ENCODE results near the gene CDT1.
"Not testable (repeated sequence)": the region's sequence is repeated elsewhere in the genome, so short reads cannot be mapped to it uniquely, and the experiment has no call there.

CDT1 gene

DNA sequence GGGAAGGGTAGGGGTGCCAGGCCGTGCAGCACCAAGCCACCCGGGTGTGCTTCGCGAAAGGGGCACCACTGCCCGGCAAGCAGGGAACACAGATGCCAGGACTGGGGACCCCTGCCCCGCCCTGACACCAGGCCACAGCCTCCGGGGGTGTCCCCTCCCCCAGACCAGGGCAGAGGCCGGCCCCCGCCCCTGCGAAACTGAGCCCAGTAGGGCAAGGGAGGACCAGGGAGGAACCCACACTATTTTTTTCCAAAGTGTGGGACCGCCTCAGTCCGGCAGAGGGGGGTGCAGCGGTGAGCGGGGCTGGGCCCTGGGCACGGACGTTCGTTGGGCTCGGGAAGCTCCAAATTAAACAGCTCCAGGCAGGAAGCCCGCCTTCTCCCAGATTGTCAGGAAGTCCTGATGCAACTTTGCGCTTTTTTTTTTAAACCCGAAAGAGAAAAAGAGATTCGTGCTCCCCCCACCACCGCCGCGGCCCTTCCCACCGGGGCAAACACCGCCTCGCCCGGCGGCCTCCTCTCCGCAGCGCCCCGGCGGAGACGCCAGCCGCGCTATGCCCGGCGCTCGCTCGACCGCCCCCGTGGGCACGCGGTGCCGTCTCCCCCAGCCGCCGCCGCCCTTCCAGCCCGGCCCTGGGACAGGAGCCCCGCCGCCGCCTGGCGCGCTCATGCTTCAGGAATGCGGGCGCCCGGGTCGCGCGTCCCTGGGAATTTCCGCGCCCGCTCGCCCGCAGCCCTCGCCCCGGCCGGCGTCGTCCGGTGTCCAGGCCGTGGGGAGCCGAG lies 19.3 kb upstream of the CDT1 start:
- DNase-seq: no peak

DNA sequence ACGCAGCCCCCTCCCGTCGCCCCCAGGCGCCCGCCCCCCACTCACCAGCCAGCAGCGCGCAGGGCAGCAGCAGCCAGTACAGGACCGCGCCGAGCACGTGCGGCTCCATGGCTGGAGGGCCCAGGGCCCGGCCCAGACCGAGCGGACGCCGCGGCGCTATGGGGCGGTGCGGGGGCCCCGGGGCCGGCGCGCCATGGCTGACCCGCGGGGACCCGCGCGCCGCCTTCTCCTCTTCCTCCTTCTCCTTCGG lies 18.8 kb upstream of the CDT1 start:
- DNase-seq: no peak

DNA sequence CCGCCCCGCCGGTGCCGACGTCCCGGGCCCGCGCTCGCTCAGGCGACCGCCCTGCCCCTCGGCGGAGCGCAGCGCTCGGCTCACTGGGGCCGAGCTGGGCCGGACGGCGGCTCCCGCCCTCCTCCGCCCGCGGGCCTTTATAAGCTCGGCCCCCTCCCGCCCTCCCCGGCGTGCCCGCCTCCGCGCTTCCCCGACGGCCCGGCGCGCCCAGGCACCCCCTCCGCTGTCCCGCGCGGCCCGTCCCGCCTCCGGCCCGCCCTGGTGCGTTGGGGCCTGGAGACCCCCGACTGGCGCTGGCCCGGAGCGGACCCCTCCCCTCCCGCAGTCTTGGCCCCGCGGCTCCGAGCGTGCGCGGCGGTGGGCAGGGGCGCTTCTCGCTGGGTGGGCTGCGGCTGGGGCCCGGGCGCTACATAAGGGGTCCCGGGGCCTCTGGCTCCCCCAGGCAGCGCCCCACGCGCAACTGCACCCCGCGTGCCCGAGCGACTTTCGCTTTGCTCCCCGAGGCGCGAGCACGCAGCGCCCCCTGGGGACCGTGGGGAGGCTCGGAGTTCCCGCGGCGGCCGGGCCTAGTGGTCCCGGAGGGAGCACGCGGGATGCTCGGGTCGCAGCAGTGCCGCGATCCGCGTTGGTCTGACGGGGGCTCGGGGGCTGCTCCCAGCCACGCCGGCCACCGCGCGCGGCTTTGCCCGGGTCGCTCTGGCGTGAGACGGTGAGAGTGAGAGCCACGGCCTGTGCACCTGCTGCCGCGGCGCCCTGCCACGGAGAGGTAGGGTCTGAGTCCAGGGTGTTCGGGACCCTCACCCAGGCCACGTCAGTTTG lies 18.3 kb upstream of the CDT1 start, which contains the start of gene PIEZO1:
PIEZO1 (minus strand) TSS at position 115 of the 819 bp plus-strand sequence. CDS start 256 bp downstream, outside the sequence.
- DNase-seq: peak; percentile 83

DNA sequence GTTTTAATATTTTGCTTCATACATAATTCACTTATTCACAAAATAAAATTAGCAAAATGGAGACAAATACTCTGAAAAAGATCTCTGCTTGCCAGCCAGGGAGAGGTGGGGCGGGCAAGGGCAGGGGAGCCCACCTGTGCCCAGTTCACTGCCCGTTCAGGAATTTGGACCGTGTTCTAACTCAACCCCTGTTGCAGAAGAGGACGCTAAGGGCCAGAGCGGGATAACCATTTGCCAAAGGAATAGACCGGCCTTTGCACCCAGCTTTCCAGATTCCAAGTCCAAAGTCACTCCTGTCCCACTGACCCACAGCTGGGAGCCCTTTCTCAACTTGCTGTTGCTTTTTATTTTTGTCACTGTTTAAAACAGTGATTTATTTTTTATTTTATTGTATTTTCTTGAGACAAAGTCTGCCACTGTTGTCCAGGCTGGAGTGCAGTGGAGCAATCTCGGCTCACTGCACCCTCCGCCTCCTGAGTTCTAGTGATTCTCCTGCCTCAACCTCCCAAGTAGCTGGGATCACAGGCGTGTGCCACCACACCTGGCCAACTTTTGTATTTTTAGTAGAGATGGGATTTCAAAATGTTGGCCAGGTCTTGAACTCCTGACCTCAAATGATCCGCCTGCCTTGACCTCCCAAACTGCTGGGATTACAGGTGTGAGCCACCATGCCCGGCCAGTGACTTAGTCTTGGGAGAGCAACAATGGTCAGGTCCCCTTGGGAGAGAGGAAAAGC lies 15.8 kb upstream of the CDT1 start:
- DNase-seq: no peak

DNA sequence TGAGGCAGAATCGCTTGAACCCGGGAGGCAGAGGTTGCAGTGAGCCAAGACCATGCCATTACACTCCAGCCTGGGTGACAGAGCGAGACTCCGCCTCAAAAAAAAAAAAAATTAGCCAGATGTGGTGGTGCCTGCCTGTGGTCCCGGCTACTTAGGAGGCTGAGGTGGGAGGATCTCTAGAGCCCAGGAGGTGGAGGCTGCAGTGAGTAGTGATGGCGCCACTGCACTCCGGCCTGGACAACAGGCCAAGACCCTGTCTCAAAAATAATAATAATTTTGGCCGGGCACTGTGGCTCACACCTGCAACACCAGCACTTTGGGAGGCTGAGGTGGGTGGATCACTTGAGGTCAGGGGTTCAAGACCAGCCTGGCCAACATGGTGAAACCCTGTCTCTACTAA lies 14.8 kb upstream of the CDT1 start:
- DNase-seq: not testable (repeated sequence)

DNA sequence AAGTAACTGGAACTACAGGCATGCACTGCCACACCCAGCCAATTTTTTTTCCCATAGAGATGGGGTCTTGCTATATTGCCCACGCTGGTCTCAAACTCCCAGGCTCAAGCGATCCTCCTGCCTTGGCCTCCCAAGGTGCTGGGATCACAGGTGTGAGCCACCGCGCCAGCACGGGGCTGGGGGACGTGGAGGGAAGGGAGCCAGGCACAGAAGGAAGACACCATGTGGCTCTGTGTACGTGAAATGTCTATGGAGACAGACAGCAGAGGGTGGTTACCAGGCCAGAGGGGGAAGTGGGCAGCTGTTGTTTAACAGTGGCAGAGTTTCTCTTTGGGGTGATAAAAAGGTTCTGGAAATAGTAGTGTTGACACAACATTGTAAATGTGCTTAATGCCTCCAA lies 14.0 kb upstream of the CDT1 start:
- no peak for DNase-seq

DNA sequence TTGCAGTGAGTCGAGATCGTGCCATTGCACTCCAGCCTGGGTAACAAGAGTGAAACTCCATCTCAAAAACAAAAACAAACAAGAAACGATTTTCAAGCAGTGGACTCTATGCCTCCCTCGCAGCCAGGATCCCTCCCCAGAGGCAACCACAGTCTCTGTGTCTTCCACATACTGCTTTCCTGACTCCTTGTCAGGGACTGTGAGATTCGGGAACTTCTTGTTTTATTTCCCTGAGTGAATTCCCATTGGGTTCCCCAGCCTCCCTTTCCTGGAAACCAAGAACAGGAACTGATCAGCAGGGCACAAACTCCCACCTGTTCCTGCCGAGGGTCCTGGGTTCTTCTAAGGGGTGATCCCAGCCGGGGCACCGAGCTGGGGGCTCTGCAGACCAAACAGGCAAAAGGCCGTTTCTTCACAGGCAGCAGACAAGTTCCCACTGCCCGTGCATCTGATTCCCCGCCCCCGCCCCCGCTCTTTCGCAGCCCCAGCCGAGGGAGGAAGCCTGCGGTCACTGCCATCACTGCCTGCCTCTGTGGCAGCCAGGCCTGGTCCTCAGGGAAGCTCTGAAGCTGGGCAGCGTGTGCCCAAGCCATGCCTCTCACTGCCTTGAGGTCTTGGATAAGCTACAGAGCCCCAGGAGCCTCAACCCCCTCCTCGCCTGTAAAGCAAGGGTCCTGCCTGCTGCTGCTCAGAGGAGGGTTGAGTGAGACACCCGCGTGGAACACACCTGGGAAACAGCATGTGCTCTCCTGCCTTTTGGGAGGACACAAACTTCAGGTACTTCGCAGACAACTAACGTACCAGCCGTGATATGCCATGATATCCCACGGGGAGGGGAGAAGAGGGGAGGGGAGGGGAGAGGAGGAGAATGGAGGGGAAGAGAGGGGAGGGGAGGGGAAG lies 13.0 kb upstream of the CDT1 start:
- DNase-seq: no peak

DNA sequence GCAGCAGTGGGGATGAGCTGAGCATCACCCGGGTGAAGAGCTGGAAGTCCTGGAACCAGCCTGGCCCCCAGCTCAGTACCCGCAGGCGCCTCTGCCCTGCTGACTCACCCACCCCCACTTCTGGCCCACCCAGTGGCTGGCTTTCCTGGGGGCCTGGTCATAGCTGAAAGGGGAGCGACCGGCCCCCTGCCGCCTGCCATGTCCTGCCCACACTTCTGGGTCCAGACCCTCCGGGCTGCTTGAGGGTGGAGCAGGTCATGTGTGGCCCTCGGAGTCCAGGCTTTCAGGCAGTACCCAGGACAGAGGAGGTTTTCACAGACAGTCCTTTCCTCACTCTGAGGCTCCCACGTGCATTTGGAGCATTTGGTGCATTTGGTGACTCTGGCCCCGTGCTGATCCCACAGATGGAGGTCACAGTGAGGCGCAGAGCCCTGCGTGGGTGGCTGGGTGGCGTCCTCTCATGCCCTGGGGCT lies 11.5 kb upstream of the CDT1 start:
- DNase-seq: no peak

DNA sequence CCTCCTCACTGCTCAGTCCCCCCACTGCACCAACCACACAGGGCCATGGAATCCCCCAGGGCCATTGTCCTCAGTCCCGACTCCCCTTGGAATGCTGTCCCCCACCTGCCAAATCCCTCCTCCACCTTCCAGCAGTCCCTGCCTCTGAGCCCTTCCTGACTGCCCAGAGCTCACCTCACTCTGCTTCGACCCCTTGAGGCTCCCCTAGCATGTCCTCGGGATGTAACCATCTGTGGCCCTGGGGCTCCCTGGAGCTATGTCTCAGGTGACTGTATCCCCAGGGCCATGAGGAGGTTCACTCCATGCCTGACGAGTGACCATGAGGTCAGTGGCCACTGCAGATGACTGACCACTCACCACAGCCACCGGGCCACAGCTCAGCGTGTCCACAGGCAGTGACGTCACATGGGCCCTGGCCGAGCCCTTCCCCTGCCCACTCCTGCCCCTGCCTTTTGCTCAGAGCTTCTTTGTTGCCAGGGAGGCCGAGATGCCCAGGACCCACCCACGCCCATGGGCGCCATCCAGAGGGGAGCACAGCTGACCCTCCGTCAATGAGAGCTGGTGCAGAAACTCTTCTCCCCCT lies 10.8 kb upstream of the CDT1 start:
- DNase-seq: no peak

DNA sequence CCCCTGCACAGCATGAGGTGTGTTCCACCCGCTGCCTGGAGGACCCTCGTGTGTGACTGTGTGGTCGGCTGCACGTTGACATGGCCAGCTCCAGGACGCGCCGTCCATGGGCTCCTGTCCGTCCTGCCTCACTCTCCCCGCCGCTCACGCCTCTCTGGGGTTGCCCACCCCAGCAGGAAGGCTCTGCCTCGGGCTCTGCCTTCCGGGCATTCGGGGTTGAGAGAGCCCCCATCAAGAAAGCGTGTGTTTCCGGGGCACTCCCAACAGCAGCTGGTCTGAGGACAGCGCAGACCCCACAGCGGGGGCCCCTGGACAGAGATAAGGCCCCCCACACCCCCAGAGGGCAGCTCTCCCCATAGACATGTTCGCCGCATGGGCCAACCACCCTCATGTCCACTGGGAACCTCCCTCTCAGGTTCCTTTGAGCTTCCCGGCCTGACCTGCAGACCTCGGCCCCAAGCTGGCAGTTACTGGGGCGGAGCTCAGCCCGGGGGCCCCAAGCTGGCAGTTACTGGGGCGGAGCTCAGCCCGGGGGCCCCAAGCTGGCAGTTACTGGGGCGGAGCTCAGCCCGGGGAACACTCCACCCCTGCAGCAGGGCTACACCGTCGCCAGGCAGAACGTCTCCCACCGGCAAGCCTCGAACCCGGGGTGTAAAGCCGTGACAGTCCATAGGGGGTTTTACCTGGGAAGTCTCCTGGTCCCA lies 10.2 kb upstream of the CDT1 start:
- DNase-seq: no peak

DNA sequence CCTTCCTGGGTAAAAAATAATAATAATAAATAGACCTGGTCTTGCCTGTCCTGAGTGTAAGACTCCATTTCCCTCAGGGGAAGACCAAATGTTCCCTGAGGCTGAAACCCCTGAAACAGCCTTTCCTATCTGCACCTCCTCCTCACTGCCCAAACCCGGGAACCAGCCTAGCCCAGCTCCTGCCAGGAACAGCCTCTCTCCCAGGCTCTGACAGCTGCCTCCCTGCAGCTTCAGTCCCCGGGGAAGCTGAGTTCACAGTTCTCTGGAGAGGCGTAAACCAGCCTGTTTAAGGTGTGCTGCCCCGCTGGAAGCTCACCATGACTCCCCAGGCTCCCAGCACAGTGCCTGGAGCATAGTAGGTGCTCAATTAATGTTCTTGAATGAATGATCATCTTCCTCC lies 7.3 kb upstream of the CDT1 start:
- no peak for DNase-seq

DNA sequence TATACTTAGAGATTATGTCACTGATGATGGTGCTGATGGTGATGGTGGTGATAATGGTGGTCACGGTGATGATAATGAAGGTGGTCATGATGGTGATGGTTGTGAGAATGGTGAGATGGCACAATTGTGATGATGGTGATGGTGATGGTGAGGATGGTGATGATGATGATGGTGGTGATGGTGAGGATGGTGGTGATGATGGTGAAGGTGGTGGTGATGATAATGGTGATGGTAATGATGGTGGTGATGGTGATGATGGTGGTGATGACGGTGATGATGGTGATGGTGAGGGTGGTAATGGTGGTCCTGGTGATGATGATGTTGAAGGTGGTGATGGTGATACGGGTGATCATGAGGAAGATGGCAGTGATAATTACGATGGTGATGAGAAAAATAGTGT lies 5.5 kb upstream of the CDT1 start:
- no peak for DNase-seq

DNA sequence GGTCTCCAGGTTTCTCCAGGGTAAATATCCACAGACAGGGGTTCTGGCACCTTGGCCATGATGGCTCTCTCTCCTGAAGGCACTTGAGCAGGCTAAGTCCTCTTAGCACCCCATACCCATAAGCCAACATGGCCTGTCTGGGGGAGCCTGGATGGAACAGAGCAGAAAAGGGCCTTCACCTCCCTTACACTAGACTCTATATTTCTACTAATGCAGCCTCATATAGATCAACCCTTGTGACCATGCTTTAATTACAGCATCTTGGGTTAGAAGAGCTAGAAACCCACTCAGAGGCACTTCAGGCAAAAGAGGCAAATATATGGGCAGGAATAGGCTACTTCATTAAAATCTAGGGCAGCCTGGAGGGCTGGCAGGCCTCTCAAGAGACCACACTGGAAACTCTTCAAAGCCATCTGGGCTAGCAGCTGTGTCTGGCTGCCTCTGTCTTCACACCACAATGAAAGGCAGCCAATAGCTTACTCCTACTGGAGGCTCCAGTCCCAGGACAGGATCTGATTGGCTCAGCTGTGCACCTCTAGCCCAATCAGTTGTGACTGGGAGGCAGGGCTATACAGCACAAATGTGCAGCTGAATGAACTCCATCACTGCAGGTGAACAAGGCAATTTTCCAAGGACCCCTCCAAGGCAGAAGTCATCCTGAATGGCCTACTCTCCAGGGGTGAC lies 4.7 kb upstream of the CDT1 start:
- DNase-seq: no peak

DNA sequence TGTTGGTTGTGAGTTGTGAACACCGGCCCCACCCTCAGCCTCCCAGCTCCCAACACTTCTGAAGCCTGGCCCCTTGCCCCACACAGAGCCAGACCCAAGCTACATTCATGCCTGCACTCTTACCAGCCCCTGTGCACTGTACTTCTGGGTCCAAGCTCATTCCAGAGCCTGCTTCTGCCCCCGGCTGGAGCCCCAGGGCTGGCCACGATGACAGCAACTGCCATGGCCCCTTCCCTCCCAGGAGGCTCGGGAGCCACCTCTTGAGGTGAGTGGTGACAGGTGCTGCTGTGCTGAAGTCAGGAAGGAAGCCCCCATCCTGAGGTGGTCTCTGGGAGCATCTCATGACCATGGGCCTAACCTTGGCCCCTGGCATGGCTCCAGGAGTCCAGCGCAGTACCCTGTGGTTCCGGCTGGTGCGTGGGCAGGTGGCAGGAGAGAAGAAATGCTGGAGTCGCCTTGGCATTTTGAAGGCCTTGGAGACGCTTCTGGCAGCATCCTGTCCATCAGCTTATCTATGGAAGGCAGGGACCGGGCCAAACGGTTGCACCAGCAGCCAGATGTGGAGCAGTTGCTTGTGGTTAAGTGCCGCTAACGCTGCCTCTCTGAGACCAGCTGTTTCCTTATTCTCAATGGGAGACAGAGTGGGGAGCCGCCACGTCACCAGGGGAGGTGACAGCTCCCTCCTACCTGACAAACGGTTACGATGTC lies 3.9 kb upstream of the CDT1 start:
- no peak for DNase-seq

DNA sequence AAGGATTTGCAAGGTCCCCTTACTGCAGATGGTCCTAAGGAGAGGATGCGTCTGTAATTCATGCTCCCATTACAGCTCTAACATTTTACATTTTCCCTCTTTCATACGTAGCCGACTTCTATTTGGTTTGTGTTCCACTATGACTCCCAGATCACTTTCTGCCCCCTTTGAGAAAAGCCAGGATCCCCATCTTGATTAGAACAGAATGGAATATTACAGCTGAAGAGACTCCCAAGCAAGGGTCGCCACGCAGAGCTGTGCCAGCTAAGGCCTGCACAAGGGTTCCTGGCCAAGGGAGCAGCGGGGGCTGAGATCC lies 3.4 kb upstream of the CDT1 start:
- DNase-seq: no peak

DNA sequence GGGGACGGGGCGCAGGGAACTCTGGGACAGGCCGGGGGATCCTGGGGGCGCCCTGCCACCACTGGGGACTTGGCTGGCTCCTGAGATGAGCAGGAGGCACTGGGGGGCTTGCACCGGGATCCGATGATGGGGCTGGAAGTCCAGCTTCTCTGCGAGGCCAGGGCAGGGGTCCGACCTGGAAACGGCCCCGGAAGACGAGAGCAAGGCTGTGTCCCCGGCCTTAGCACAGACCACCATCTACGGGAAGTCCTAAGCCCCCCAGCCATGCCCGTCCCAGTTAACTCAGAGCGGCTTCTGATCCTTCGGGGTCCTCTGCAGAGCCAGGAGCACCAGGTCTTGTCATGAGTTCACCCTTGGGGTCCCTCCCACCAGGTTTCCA lies 573 bp downstream of the CDT1 start:
- no peak for DNase-seq

DNA sequence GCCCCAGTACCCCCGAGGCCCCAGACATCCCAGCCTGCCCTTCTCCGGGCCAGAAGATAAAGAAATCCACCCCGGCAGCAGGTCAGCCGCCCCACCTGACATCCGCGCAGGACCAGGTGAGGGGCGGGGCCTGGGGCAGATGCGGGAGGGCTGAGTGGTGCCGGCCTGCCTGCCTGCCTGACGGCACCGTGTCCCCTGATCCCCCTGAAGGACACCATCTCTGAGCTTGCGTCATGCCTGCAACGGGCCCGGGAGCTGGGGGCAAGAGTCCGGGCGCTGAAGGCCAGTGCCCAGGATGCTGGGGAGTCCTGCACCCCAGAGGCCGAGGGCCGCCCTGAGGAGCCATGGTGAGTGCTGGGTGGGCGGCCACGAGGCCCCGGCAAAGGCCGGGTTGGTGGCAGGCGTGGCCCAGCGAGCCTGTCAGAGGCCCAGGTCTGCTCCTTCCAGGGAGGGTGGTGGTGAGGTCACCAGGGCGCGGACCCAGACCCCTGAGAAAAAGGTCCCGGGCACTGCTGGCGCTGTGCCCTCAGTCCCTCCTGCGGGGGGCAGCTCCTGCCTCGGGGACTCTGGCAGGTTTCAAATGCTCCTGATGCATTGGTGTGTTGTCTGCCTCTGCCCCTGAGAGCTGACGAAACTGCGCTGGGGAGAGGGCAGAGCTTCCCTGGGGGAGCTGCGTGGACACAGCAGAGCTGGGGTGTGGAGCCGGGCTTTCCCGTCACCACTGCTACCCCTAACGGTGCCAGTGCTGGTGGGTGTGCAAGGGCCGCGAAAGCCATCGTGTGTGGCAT lies 1.2 kb downstream of the CDT1 start:
- no peak for DNase-seq

DNA sequence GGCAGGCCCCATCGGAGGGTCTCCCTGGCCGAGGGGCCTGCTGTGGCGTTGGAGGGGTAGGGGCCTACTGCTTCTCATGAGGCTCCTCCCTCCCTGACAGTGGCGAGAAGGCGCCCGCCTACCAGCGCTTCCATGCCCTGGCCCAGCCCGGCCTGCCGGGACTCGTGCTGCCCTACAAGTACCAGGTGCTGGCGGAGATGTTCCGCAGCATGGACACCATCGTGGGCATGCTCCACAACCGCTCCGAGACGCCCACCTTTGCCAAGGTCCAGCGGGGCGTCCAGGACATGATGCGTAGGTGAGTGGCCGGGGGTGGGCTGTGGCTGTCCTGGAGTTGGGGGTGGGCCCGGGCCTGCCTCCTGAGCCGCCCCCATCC lies 1.7 kb downstream of the CDT1 start:
- DNase-seq: no peak

DNA sequence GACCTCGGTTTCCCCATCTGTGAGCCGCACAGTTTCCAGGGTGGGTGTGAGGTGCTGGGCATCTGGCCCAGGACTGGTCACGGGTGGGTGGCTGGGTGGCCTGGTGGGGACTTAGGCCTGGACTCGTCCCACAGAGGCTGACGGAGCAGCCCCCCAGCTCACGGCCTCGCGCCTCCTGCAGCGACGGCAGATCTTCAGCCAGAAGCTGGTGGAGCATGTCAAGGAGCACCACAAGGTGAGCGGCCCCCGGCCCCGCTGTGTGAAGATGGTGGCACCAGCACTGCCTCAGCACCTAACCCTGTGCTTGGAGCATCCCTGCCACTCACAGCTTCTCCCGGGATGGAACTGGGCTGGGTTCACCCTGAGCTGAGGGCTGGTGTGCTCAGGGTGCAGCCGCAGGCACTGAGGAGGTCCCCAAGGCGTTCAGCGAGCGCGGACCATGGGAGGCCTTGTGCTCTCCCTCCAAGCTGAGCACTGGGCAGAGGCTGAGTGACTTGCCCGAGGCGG lies 2.4 kb downstream of the CDT1 start:
- no peak for DNase-seq

Data from CD4-positive, alpha-beta T cell treated with Interleukin-4 for 4 hours (primary cell).